GM18520 (cell line): ENCODE measurements around the gene ESD.
"Not testable (repeated sequence)": the region's sequence is repeated elsewhere in the genome, so short reads cannot be mapped to it uniquely, and the experiment has no call there.

Source experiments
- ATAC-seq: cut with Tn5 transposase; IDR thresholded peaks from one replicate; pipeline ENCODE4 v1.9.1; 2021; ENCODE audit not compliant: unreplicated experiment

ESD gene

DNA sequence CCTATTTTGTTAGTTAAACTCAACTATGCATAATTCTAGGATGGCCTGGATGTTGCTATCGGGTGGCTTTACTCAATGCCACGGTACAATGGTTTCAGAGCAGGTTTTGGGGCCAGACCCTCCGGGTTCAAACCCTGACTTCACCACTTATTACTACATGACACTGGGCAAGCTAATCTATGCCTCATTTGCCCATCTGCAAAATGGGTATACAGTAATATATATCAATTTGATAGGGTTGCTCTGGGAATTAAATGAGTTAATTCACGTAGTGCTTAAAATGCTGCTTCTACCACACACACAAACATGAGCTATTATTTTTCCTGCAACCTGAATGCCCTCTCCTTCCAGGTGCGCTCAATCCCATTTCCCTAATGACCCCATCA is 839 bp downstream of the ESD start:
- ATAC-seq: no peak

GRCh38 chr13:46795321-46795720 is 1.6 kb downstream of the ESD start:
- ATAC-seq: no peak

- no peak for ATAC-seq
These were observed 13.5 kb downstream of the ESD start for GRCh38 chr13:46783504-46783903.

- no peak for ATAC-seq
These were observed 14.3 kb downstream of the ESD start for GRCh38 chr13:46782691-46783090.

- ATAC-seq: no peak
These were observed 14.9 kb downstream of the ESD start for GRCh38 chr13:46782066-46782465.

GRCh38 chr13:46778890-46779289 is 18.1 kb downstream of the ESD start:
- no peak for ATAC-seq

DNA sequence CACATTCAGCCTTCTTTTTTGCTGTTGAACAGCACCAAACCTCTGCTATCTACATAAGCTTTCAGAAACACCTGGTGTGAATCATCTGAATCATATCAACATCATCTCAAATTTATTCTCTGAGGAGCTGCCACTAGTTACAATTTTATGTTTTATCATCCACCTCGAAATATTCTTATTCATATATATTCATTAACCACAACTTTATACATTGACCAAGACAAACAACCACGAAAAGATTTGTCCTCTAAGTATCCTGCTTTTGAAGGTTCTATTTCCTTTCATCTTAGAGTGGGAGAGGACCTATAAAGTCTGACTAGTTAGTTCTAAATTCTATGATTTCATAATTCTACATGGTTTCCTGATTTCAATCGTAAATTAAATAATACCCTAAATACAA is 18.9 kb downstream of the ESD start:
- no peak for ATAC-seq

- no peak for ATAC-seq
These were observed 21.4 kb downstream of the ESD start for GRCh38 chr13:46775385-46776107.

DNA sequence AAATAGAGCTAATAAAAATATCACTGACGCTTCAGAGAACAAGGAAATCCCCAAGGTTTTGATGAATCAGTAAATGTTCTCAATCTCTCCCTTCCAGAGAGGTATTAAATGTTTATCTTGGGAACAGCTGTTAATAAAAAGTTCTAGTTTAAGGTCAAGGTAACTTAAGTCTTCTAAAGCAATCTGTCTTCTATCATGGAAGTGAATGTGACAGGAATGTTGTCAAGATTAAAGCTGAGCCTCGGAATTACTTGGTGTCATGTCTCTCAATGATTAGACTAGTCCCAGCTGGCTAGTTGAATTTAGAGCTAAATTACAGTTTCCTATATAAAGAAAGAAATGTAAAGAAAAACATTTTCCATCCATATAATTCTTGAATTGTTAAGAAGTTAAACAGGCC is 23.4 kb downstream of the ESD start:
- ATAC-seq: no peak

DNA sequence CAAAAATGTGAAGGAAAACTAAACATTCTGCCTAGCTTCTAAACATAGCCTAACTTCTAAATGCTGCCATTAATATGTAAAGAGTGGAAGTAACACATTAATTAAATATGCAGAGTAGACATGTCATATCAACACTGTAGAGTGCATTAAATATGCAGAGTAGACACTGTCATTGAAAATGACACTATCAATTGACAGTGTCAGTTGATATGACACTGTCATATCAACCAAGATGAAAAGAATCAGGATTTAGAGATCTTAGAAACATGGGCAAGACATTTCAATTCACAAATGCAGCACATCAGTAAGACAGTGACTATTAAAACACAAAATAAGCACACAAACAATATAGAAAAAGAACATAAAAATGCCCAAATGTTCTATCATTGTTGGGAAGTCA is 25.3 kb downstream of the ESD start:
- ATAC-seq: no peak

DNA sequence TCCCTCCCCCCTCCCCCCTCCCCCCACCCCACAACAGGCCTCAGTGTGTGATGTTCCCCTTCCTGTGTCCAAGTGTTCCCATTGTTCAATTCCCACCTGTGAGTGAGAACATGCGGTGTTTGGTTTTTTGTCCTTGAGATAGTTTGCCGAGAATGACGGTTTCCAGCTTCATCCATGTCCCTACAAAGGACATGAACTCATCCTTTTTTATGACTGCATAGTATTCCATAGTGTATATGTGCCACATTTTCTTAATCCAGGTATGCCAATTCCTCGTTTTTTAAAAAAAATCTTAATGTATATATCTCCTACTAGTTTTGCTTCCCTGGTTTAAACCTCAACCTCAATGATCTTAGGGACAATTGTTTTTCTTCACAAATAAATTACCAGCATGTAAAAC is 27.0 kb downstream of the ESD start:
- not testable (repeated sequence) for ATAC-seq

GRCh38 chr13:46761866-46762265 is 35.1 kb downstream of the ESD start:
- no peak for ATAC-seq

- no peak for ATAC-seq
These were observed 35.8 kb downstream of the ESD start for GRCh38 chr13:46761174-46761573.

DNA sequence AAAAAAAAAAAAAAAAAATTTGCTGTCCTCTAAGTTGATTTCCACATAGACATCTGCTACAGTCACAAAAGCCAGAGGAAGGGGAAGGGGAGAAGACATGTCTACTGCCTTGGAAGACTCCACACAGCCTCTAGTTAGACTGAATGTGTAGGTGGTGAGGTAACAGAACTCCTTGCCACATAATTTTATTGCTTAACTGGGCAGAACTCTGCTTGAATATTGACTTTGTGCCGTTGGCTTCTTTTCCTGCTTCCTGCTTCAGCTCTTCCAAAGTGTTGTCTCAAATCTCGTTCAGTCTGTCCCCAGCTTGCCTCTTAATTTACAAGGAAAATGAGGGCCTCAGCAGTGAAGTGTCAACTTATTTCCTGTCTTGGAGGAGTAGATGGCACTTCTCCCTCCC is 37.1 kb downstream of the ESD start:
- ATAC-seq: no peak

- no peak for ATAC-seq
These were observed 39.3 kb downstream of the ESD start for GRCh38 chr13:46757640-46758039.

DNA sequence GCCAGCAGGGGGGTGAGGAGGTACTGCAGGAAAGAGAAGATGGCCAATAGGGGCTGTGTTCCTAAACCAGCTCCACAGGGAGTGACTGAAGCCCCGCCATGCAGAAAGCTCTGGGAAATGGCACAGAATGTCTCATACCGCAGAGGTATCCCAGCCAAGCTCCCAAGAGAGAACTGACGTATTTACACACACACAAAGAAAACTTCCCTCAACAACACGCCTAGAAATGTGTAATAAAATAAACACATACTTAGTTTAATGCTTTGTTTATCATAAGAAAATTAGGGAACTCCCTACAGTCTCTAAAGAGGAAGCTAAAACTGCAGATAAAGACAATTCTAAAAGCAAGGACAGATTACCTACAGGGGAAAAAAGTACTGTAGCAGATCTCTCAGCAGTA is 40.0 kb downstream of the ESD start:
- ATAC-seq: no peak

GRCh38 chr13:46755508-46755907 is 41.5 kb downstream of the ESD start:
- ATAC-seq: not testable (repeated sequence)

- ATAC-seq: no peak
These were observed 42.1 kb downstream of the ESD start for GRCh38 chr13:46754812-46755211.

- no peak for ATAC-seq
These were observed 43.0 kb downstream of the ESD start for GRCh38 chr13:46753917-46754316.

GRCh38 chr13:46753137-46753536 is 43.8 kb downstream of the ESD start:
- ATAC-seq: no peak

GRCh38 chr13:46751811-46752635 is 44.9 kb downstream of the ESD start:
- ATAC-seq: peak; percentile 93

DNA sequence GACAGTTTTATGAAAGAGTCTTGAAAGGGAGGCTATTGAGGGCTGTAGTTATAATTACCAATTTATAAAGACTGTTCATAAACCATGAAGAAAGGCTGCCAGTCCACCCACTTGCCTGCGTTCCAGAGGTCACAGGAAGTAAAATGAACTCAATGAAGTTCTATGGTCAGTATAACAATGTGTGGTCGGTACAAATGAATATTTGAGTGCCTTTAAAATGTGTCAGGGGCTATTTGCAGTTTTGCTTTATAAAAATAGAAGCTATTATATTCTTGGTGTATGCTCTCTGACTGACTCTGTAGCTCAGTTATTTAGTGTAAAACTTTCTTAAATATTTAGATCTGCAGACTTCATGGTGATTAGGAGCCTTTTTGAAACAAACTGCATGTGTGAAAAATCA is 47.0 kb downstream of the ESD start:
- ATAC-seq: no peak

- no peak for ATAC-seq
These were observed 48.7 kb downstream of the ESD start for GRCh38 chr13:46748300-46748699.
